BJ (cell line): ENCODE data around the gene MCOLN1. TPM values are rescaled to one million over a fixed set of nuclear protein-coding genes. Genes with fewer than 3 reads are reported as not detected.

Experiments
- CTCF ChIA-PET: fragments of 350-600 bp; formaldehyde crosslinking; extraction: SDS; loops from one replicate; lab custom pipeline; 2021; ENCODE audit warnings: antibody characterized with exemption, inconsistent platforms; lab: Yijun Ruan, JAX
- POLR2A ChIA-PET: fragments of 300-600 bp; sonication (Branson Sonifier 250); formaldehyde crosslinking; extraction: SDS; loops from one replicate; lab custom pipeline; 2021; ENCODE audit warnings: antibody characterized with exemption; lab: Charles Lee
- DNase-seq: peaks from one replicate; pipeline ENCODE4 v3.0.0-alpha.2; 2011; ENCODE audit warnings: low read depth
- H3K27me3 ChIP-seq: 2 replicates; pipeline ENCODE4 v1.6.0; 2011; ENCODE audit warnings: low read length; ENCODE audit not compliant: control insufficient read depth, insufficient read depth
- H3K36me3 ChIP-seq: 2 replicates; pipeline ENCODE4 v1.5.1; 2011; ENCODE audit warnings: low read length; ENCODE audit not compliant: control insufficient read depth, insufficient read depth
- H3K4me3 ChIP-seq: 2 replicates; pipeline ENCODE4 v1.5.1; 2011; ENCODE audit warnings: low read depth, mild to moderate bottlenecking, control low read depth, low read length
- CTCF ChIP-seq: IDR thresholded peaks from 2 replicates; pipeline ENCODE4 v1.5.1; 2011; ENCODE audit warnings: low read depth, mild to moderate bottlenecking, control low read depth, inconsistent platforms, low read length, moderate library complexity; ENCODE audit not compliant: insufficient read depth
- polyA plus RNA-seq: library from polyadenylated mRNA; depleted of rRNA; stranded (reverse); fragments of >200 nt; gene quantifications from 2 replicates; pipeline ENCODE4 v1.2.3, GENCODE V29; 2011

Gene MCOLN1
- polyA plus RNA-seq, 1 experiment = 50.6 TPM

- TF ChIP-seq CTCF = no peak
- POLR2A ChIA-PET = no interaction called here
- peaks cover 24% of the 10 kb centered on the region for H3K36me3 ChIP-seq
- no peak overlapping the region for H3K4me3 ChIP-seq
- CTCF ChIA-PET = no interaction called here
- H3K27me3 ChIP-seq = no peaks in the 10 kb centered on the region
- no peak for DNase-seq
Observed at GRCh38 chr19:7545300-7545699, 22.9 kb downstream of the MCOLN1 start.

- no peak for DNase-seq
- TF ChIP-seq CTCF = no peak
- Histone ChIP-seq H3K4me3 (no peak overlapping the region), H3K36me3 (peaks cover 24% of the 10 kb centered on the region), H3K27me3 (no peaks in the 10 kb centered on the region)
- ChIA-PET POLR2A (interaction anchor here (0.5 kb wide), 1 partner anchor 186 kb away, joined by 3 read pairs; no protein-coding TSS in a partner anchor), CTCF (interaction anchor here (0.7 kb wide), 1 partner anchor 135 kb away, joined by 4 read pairs; the partner anchor contains the start of gene TRAPPC5)
Observed at GRCh38 chr19:7545904-7546303, 23.5 kb downstream of the MCOLN1 start.

DNA sequence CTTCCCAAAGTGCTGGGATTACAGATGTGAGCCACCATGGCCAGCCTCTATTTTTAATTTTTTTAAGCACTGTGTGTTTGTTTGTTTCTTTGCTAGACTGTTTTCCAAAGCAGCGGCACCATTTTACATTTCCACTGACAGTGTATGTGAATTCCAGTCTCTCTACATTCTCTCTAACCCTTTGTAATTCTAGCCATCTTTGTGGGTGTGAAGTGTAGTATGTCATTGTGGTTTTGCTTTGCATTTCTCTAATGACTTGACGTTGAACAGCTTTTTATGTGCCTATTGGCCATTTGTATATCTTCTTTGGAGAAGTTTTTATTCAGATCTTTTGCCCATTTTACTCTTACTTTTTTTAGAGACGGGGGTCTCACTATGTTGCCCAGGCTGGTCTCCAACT is 24.7 kb downstream of the MCOLN1 start:
- Histone ChIP-seq H3K36me3 (peaks cover 21% of the 10 kb centered on the region), H3K4me3 (no peak overlapping the region), H3K27me3 (no peaks in the 10 kb centered on the region)
- TF ChIP-seq CTCF = no peak
- POLR2A ChIA-PET = no interaction called here
- DNase-seq = no peak
- CTCF ChIA-PET = interaction anchor here (0.6 to 1.5 kb wide), 2 partner anchors 22 to 40 kb away, joined by 3 to 8 read pairs; no protein-coding TSS in a partner anchor

GRCh38 chr19:7549429-7550148 is 27.2 kb downstream of the MCOLN1 start:
- no peak for TF ChIP-seq CTCF
- DNase-seq = no peak
- CTCF ChIA-PET = interaction anchor here (1.6 kb wide), 1 partner anchor 19 kb away, joined by 5 read pairs; no protein-coding TSS in a partner anchor
- Histone ChIP-seq H3K27me3 (no peaks in the 10 kb centered on the region), H3K4me3 (no peak overlapping the region), H3K36me3 (peaks cover 11% of the 10 kb centered on the region)
- POLR2A ChIA-PET = no interaction called here

- TF ChIP-seq CTCF = no peak
- ChIA-PET POLR2A (no interaction called here), CTCF (interaction anchor here (0.6 to 1.6 kb wide), 2 partner anchors 18 to 473 kb away, joined by 3 to 5 read pairs; no protein-coding TSS in a partner anchor)
- Histone ChIP-seq H3K27me3 (no peaks in the 10 kb centered on the region), H3K4me3 (no peak overlapping the region), H3K36me3 (peaks cover 11% of the 10 kb centered on the region)
- no peak for DNase-seq
Observed at GRCh38 chr19:7550169-7550770, 27.8 kb downstream of the MCOLN1 start.
